HepG2 (cell line): ENCODE results near the gene NCKAP5L. TPM values are rescaled to one million over a fixed set of nuclear protein-coding genes. Genes with fewer than 3 reads are reported as not detected.

Experiments
- ATAC-seq: fragments of 200-7000 bp; cut with Tn5 transposase; 3 replicates; pipeline ENCODE4 v1.9.1; 2020; ENCODE audit warnings: mild to moderate bottlenecking, moderate library complexity
- BruUV-seq: library from RNA; stranded (reverse); fragments of 400-500 nt; replicated peaks from 2 replicates; lab custom pipeline; 2021; lab: Mats Ljungman, UMichigan
- CTCF ChIA-PET: fragments of 300-600 bp; formaldehyde crosslinking; extraction: SDS; loops from one replicate; lab custom pipeline; 2021; ENCODE audit warnings: low total read pairs, inconsistent platforms, low intra/inter-chr PET ratio; lab: Yijun Ruan, JAX
- POLR2A ChIA-PET: fragments of 350-600 bp; sonication (Branson Sonifier 250); formaldehyde crosslinking; loops from one replicate; lab custom pipeline; 2020; ENCODE audit warnings: antibody characterized with exemption, inconsistent platforms; lab: Yijun Ruan, JAX
- DNase-seq: peaks from one replicate; pipeline ENCODE4 v3.0.0-alpha.2; 2015; ENCODE audit warnings: low spot score
- FAIRE-seq: peaks from 3 replicates; lab custom pipeline; 2011; peaks lifted over from hg19 to GRCh38; lab: Jason Lieb, UNC
- H2AFZ ChIP-seq: one replicate; pipeline ENCODE4 v1.6.1; 2011; ENCODE audit warnings: low read length, inconsistent platforms
- H3K27ac ChIP-seq: fragments of 300-600 bp; 3 replicates; pipeline ENCODE4 v1.8.0; 2011; ENCODE audit warnings: mixed run types, mild to moderate bottlenecking, mixed read lengths, low read length, inconsistent platforms; ENCODE audit not compliant: insufficient read depth; ENCODE audit errors: extremely low read length
- H3K27me3 ChIP-seq, 2 experiments: fragments of 200-600 bp in 1 of 2; 2 replicates in 1 of 2; 3 replicates in 1 of 2; pipeline versions ENCODE4 v1.6.0 to v1.8.0; 2011; ENCODE audit warnings: low read length in 2 of 2, mild to moderate bottlenecking in 2 of 2, moderate library complexity in 2 of 2, inconsistent platforms in 1 of 2; ENCODE audit not compliant: insufficient read depth in 2 of 2, control insufficient read depth in 1 of 2
- H3K36me3 ChIP-seq, 2 experiments: fragments of 200-600 bp in 1 of 2; replicated peaks in 1 of 2; 2 replicates in 1 of 2; 3 replicates in 1 of 2; pipeline versions ENCODE4 v1.5.1 to v1.8.0; 2011; ENCODE audit warnings: low read length in 2 of 2, inconsistent platforms in 1 of 2; ENCODE audit not compliant: insufficient read depth in 2 of 2, control insufficient read depth in 1 of 2
- H3K4me1 ChIP-seq: 2 replicates; pipeline ENCODE4 v1.5.1; 2012; ENCODE audit warnings: low read length, inconsistent platforms; ENCODE audit not compliant: insufficient read depth
- H3K4me2 ChIP-seq: 2 replicates; pipeline ENCODE4 v1.6.0; 2011; ENCODE audit warnings: low read depth, low read length, inconsistent platforms
- H3K4me3 ChIP-seq, 3 experiments: fragments of 200-600 bp in 1 of 3; sonication (generic), shearing (Covaris generic) in 1 of 3; replicated peaks in 1 of 3; 2 replicates each; pipeline ENCODE4 v1.5.1; 2011 to 2016; ENCODE audit warnings: low read length in 3 of 3, inconsistent platforms in 2 of 3, low read depth in 2 of 3, mild to moderate bottlenecking in 2 of 3, control low read depth in 1 of 3, mixed read lengths in 1 of 3; ENCODE audit not compliant: insufficient read depth in 1 of 3
- H3K79me2 ChIP-seq: one replicate; pipeline ENCODE4 v1.6.1; 2011; ENCODE audit warnings: low read length, inconsistent platforms; ENCODE audit not compliant: insufficient read depth
- H3K9ac ChIP-seq: 2 replicates; pipeline ENCODE4 v1.6.0; 2011; ENCODE audit warnings: mild to moderate bottlenecking, low read depth, low read length, inconsistent platforms; ENCODE audit not compliant: insufficient read depth
- H3K9me3 ChIP-seq: 2 replicates; pipeline ENCODE4 v1.5.1; 2012; ENCODE audit warnings: mild to moderate bottlenecking, low read length
- H4K20me1 ChIP-seq: 2 replicates; pipeline ENCODE4 v1.6.0; 2011; ENCODE audit warnings: inconsistent platforms, mild to moderate bottlenecking, low read length, moderate library complexity; ENCODE audit not compliant: insufficient read depth
- AHR ChIP-seq: IDR thresholded peaks from 2 replicates; pipeline ENCODE4 v1.6.1; 2018; ENCODE audit warnings: missing genetic modification reagents, missing compliant biosample characterization
- BORCS8-MEF2B ChIP-seq: sonication (generic); formaldehyde crosslinking; IDR thresholded peaks from 2 replicates; pipeline ENCODE4 v1.8.0; 2022; ENCODE audit warnings: mild to moderate bottlenecking, missing genetic modification reagents
- CBX2 ChIP-seq, 2 experiments: fragments of 200-600 bp in 1 of 2; sonication (generic); formaldehyde crosslinking in 1 of 2; IDR thresholded peaks; 2 replicates each; pipeline versions ENCODE4 v1.7.0 to v1.8.1; 2018 to 2022; ENCODE audit warnings: low read depth in 2 of 2, low read length in 1 of 2, mild to moderate bottlenecking in 1 of 2, missing genetic modification reagents in 1 of 2
- FOSL2 ChIP-seq: sonication (generic); formaldehyde crosslinking; IDR thresholded peaks from 2 replicates; pipeline ENCODE4 v1.4.0; 2020; ENCODE audit warnings: missing genetic modification reagents
- HMGXB4 ChIP-seq, 2 experiments: sonication (generic) in 1 of 2; formaldehyde crosslinking in 1 of 2; IDR thresholded peaks; 2 replicates each; pipeline versions ENCODE4 v1.4.0 to v1.6.1; 2018 to 2020; ENCODE audit warnings: missing genetic modification reagents in 2 of 2, borderline replicate concordance in 1 of 2, low read depth in 1 of 2, mild to moderate bottlenecking in 1 of 2, missing biosample characterization in 1 of 2
- HNRNPL ChIP-seq: fragments of 200-400 bp; formaldehyde crosslinking; IDR thresholded peaks from 2 replicates; pipeline ENCODE4 v1.6.1; 2017; ENCODE audit warnings: mild to moderate bottlenecking, low read depth, low read length
- MAX ChIP-seq: IDR thresholded peaks from 2 replicates; pipeline ENCODE4 v1.6.1; 2012; ENCODE audit warnings: inconsistent platforms
- PATZ1 ChIP-seq: sonication (generic); formaldehyde crosslinking; IDR thresholded peaks from 2 replicates; pipeline ENCODE4 v1.4.0; 2020; ENCODE audit warnings: missing genetic modification reagents
- PITX1 ChIP-seq: sonication (generic); formaldehyde crosslinking; IDR thresholded peaks from 2 replicates; pipeline ENCODE4 v1.5.1; 2020; ENCODE audit warnings: mild to moderate bottlenecking, missing genetic modification reagents
- POGZ ChIP-seq: sonication (generic); formaldehyde crosslinking; IDR thresholded peaks from 2 replicates; pipeline ENCODE4 v1.4.0; 2020; ENCODE audit warnings: mild to moderate bottlenecking, missing genetic modification reagents
- SMC3 ChIP-seq: IDR thresholded peaks from 2 replicates; pipeline ENCODE4 v1.6.1; 2011; ENCODE audit warnings: low read length, improper control_type of control experiment
- SP5 ChIP-seq: IDR thresholded peaks from 2 replicates; pipeline ENCODE4 v1.6.1; 2016; ENCODE audit warnings: low read depth, borderline replicate concordance
- U2AF2 ChIP-seq: fragments of 200-400 bp; formaldehyde crosslinking; IDR thresholded peaks from 2 replicates; pipeline ENCODE4 v1.6.1; 2017; ENCODE audit warnings: low read depth, mild to moderate bottlenecking, low read length
- XRCC5 ChIP-seq: fragments of 200-400 bp; formaldehyde crosslinking; optimal IDR thresholded peaks from 2 replicates; pipeline ENCODE3; 2017; ENCODE audit warnings: mild to moderate bottlenecking, low read length
- YY1 ChIP-seq: IDR thresholded peaks from 2 replicates; pipeline ENCODE4 v1.6.1; 2011; ENCODE audit warnings: low read length, low read depth, moderate library complexity, mild to moderate bottlenecking; ENCODE audit not compliant: insufficient read depth, insufficient replicate concordance
- ZBTB1 ChIP-seq: sonication (generic); formaldehyde crosslinking; IDR thresholded peaks from 2 replicates; pipeline ENCODE4 v1.4.0; 2020; ENCODE audit warnings: missing genetic modification reagents, borderline replicate concordance
- WGBS: methylation state at CpG from one replicate; pipeline ENCODE4 v1.1.6; 2017; ENCODE audit warnings: low lambda C conversion rate; 5-methylcytosine and 5-hydroxymethylcytosine counted together
- in situ Hi-C: cut with HindIII; loops from 2 replicates; pipeline ENCODE4 v1.10.0; 2017; ENCODE audit warnings: low pct_unique_long_range_greater_than_20kb; ENCODE audit not compliant: extremely low pct_ligation_motif_present
- intact Hi-C: fragments of 100-400 bp; cut with micrococcal nuclease; formaldehyde crosslinking; loops from one replicate; pipeline ENCODE4 v1.10.0; 2022; ENCODE audit not compliant: unreplicated experiment
- polyA plus RNA-seq, 8 experiments: library from polyadenylated mRNA; depleted of rRNA in 3 of 8; stranded (reverse) in 7 of 8; unstranded in 1 of 8; fragments of >200 nt; fragmentation: Illumina TruSeq in 4 of 8; extraction: Trizol in 4 of 8; gene quantifications; 2 replicates each; pipeline versions ENCODE4 v1.2.1 to v1.2.3, GENCODE V29; 2011 to 2016; ENCODE audit warnings: low read depth in 4 of 8, missing spikeins in 1 of 8, mixed read lengths in 1 of 8; ENCODE audit not compliant: insufficient read depth in 1 of 8
- total RNA-seq, 5 experiments: library from RNA; depleted of rRNA; stranded (reverse); fragments of >200 nt; fragmentation: Illumina TruSeq; extraction: Trizol; gene quantifications; 2 replicates each; pipeline ENCODE4 v1.2.3, GENCODE V29; 2016; ENCODE audit warnings: low read depth in 1 of 5

Gene NCKAP5L
- total and polyA plus RNA-seq, 2 of the 13 experiments (the other 11 are each of a cell fraction or from before 2014, with no cell fraction given): 4.1 to 9.0 TPM

GRCh38 chr12:49866859-49867569, 38.8 kb upstream of the NCKAP5L start:
- WGBS: 22% methylated on average over 11 of the region's 19 CpGs
- ChIA-PET CTCF (interaction anchor here (0.6 to 1.8 kb wide), 4 partner anchors 79 to 204 kb away, joined by 3 to 7 read pairs (median 4); no protein-coding TSS in a partner anchor), POLR2A (interaction anchor here (1.0 kb wide), 1 partner anchor 21 kb away, joined by 3 read pairs; no protein-coding TSS in a partner anchor)
- Histone ChIP-seq H3K4me2 (peak overlapping the region; percentile 58), H3K9me3 (no peaks in the 10 kb centered on the region), H4K20me1 (no peaks in the 10 kb centered on the region), H3K79me2 (no peaks in the 10 kb centered on the region), H2AFZ (no peak overlapping the region), H3K27me3 (peaks cover 2 to 43% of the 10 kb centered on the region in 2 experiments; a peak in 3 of 5 replicates), H3K4me3 (peak overlapping the region in 1 of 3 experiments; percentile 44; a peak in 1 of 6 replicates), H3K9ac (no peak overlapping the region), H3K36me3 (no peaks in the 10 kb centered on the region), H3K27ac (no peak overlapping the region), H3K4me1 (peaks cover 37% of the 10 kb centered on the region)
- intact Hi-C loops: loop anchor here (1.0 to 10.0 kb wide), 2 partner anchors 78 to 91 kb away; no protein-coding TSS in a partner anchor
- FAIRE-seq (no peak), ATAC-seq (peak; percentile 86), DNase-seq (peak; percentile 43)
- no TSS peak for BruUV-seq
- in situ Hi-C loops: loop anchor here (5.0 to 10.0 kb wide), 2 partner anchors 75 to 188 kb away; partner anchors contain the start of gene ASIC1
- TF ChIP-seq AHR (CRISPR knock-in tag) (0 out of 2 replicates have a peak, but pooled peaks have one; percentile 37), FOSL2 (peak; percentile 23; the same call in 1 of the 2 replicates), XRCC5 (peak; percentile 60), BORCS8-MEF2B (CRISPR knock-in tag) (peak; percentile 15; the same call in 1 of the 2 replicates), HNRNPL (0 out of 2 replicates have a peak, but pooled peaks have one; percentile 21), HMGXB4 (CRISPR knock-in tag; IDR thresholded peaks at IDR 0.05; ENCODE audit: borderline replicate concordance in 1 of 2, low read depth in 1 of 2) (0 out of 4 replicates have a peak, but pooled peaks have one; percentile 28 to 29), SP5 (CRISPR knock-in tag) (0 out of 2 replicates have a peak, but pooled peaks have one; percentile 19), ZBTB1 (CRISPR knock-in tag) (no peak), YY1 (peak; percentile 17), PITX1 (peak; percentile 27; the same call in 1 of the 2 replicates), CBX2 (IDR thresholded peaks at IDR 0.05; ENCODE audit: low read depth, low read length) (no peak), CBX2 (CRISPR knock-in tag; IDR thresholded peaks at IDR 0.05; ENCODE audit: low read depth) (no peak), MAX (0 out of 2 replicates have a peak, but pooled peaks have one; percentile 15), POGZ (CRISPR knock-in tag) (0 out of 2 replicates have a peak, but pooled peaks have one; percentile 23), SMC3 (peak; percentile 58), PATZ1 (peak; percentile 44; the same call in 1 of the 2 replicates), U2AF2 (no peak)
